HEK293 (cell line): ENCODE measurements around the gene NEXN.

ENCODE experiments used
- GLIS1 ChIP-seq: fragments of 450-650 bp; formaldehyde crosslinking; IDR thresholded peaks from 2 replicates; pipeline ENCODE4 v1.5.1; 2016; ENCODE audit warnings: missing biosample characterization, missing genetic modification characterization
- HIC1 ChIP-seq: fragments of 450-650 bp; formaldehyde crosslinking; IDR thresholded peaks from 2 replicates; pipeline ENCODE4 v1.5.1; 2016; ENCODE audit warnings: missing biosample characterization, missing genetic modification characterization
- HOXA7 ChIP-seq: sonication (generic); formaldehyde crosslinking; IDR thresholded peaks from 2 replicates; pipeline ENCODE4 v1.8.1; 2022; ENCODE audit warnings: missing genetic modification reagents, borderline replicate concordance
- KLF1 ChIP-seq: fragments of 450-650 bp; formaldehyde crosslinking; IDR thresholded peaks from 2 replicates; pipeline ENCODE4 v1.5.1; 2016; ENCODE audit warnings: missing biosample characterization, missing genetic modification characterization
- OSR2 ChIP-seq: fragments of 450-650 bp; formaldehyde crosslinking; IDR thresholded peaks from 2 replicates; pipeline ENCODE4 v1.5.1; 2016; ENCODE audit warnings: missing biosample characterization, missing genetic modification characterization
- OVOL3 ChIP-seq: fragments of 450-650 bp; formaldehyde crosslinking; IDR thresholded peaks from 2 replicates; pipeline ENCODE4 v1.5.1; 2016; ENCODE audit warnings: missing biosample characterization, missing genetic modification characterization
- PRDM2 ChIP-seq: fragments of 450-650 bp; formaldehyde crosslinking; IDR thresholded peaks from 2 replicates; pipeline ENCODE4 v1.5.1; 2016; ENCODE audit warnings: missing biosample characterization, missing genetic modification characterization, borderline replicate concordance
- PRDM6 ChIP-seq: fragments of 450-650 bp; formaldehyde crosslinking; IDR thresholded peaks from 2 replicates; pipeline ENCODE4 v1.5.1; 2017; ENCODE audit warnings: missing biosample characterization, missing genetic modification characterization
- TRIM28 ChIP-seq: IDR thresholded peaks from 2 replicates; pipeline ENCODE4 v1.6.1; 2011; ENCODE audit warnings: low read length, control low read depth, borderline replicate concordance
- ZBTB6 ChIP-seq: fragments of 450-650 bp; formaldehyde crosslinking; IDR thresholded peaks from 2 replicates; pipeline ENCODE4 v1.5.1; 2017; ENCODE audit warnings: missing biosample characterization, missing genetic modification characterization
- ZNF148 ChIP-seq: fragments of 450-650 bp; formaldehyde crosslinking; IDR thresholded peaks from 2 replicates; pipeline ENCODE4 v1.5.0; 2017; ENCODE audit warnings: missing biosample characterization, missing genetic modification characterization, borderline replicate concordance
- ZNF155 ChIP-seq: fragments of 450-650 bp; formaldehyde crosslinking; IDR thresholded peaks from 2 replicates; pipeline ENCODE4 v1.5.1; 2016; ENCODE audit warnings: missing biosample characterization, missing genetic modification characterization
- ZNF19 ChIP-seq: fragments of 450-650 bp; formaldehyde crosslinking; IDR thresholded peaks from 2 replicates; pipeline ENCODE4; 2016; ENCODE audit warnings: missing biosample characterization, missing genetic modification characterization, low read depth
- ZNF223 ChIP-seq: fragments of 450-650 bp; formaldehyde crosslinking; IDR thresholded peaks from 2 replicates; pipeline ENCODE4 v1.5.1; 2016; ENCODE audit warnings: missing biosample characterization, missing genetic modification characterization
- ZNF248 ChIP-seq: fragments of 450-650 bp; formaldehyde crosslinking; IDR thresholded peaks from 2 replicates; pipeline ENCODE4 v1.5.1; 2017; ENCODE audit warnings: missing biosample characterization, missing genetic modification characterization
- ZNF266 ChIP-seq: fragments of 450-650 bp; formaldehyde crosslinking; IDR thresholded peaks from 2 replicates; pipeline ENCODE4 v1.5.1; 2016; ENCODE audit warnings: missing biosample characterization, missing genetic modification characterization, low read depth
- ZNF501 ChIP-seq: fragments of 450-650 bp; formaldehyde crosslinking; IDR thresholded peaks from 2 replicates; pipeline ENCODE4 v1.5.1; 2016; ENCODE audit warnings: missing biosample characterization, missing genetic modification characterization
- ZNF561 ChIP-seq: fragments of 450-650 bp; IDR thresholded peaks from 2 replicates; pipeline ENCODE4 v1.5.1; 2018; ENCODE audit warnings: missing biosample characterization, missing genetic modification characterization, borderline replicate concordance
- ZNF639 ChIP-seq: fragments of 450-650 bp; formaldehyde crosslinking; IDR thresholded peaks from 2 replicates; pipeline ENCODE4 v1.5.1; 2016; ENCODE audit warnings: missing biosample characterization, missing genetic modification characterization
- ZNF692 ChIP-seq: fragments of 450-650 bp; formaldehyde crosslinking; IDR thresholded peaks from 2 replicates; pipeline ENCODE4 v1.5.1; 2016; ENCODE audit warnings: missing biosample characterization, missing genetic modification characterization
- ZNF792 ChIP-seq: fragments of 450-650 bp; formaldehyde crosslinking; IDR thresholded peaks from 2 replicates; pipeline ENCODE4 v1.5.1; 2016; ENCODE audit warnings: missing biosample characterization, missing genetic modification characterization
- ZSCAN30 ChIP-seq: fragments of 450-650 bp; IDR thresholded peaks from 2 replicates; pipeline ENCODE4 v1.5.1; 2018; ENCODE audit warnings: missing biosample characterization, mild to moderate bottlenecking, missing genetic modification characterization, moderate library complexity

NEXN gene

GRCh38 chr1:77978969-77979876 is 90.8 kb downstream of the NEXN start, which contains the start of gene FUBP1 (continued):
- TF ChIP-seq ZNF692 (tag by site-specific recombination): peak; percentile 75; the same call in 1 of the 2 replicates
- no peak for TF ChIP-seq OSR2 (tag by site-specific recombination)
- TF ChIP-seq PRDM2 (tag by site-specific recombination): no peak
- TF ChIP-seq ZNF148 (tag by site-specific recombination): no peak
- peak; percentile 60 for TF ChIP-seq ZSCAN30
- TF ChIP-seq ZNF266 (tag by site-specific recombination): no peak
- TF ChIP-seq ZBTB6 (tag by site-specific recombination): no peak
- no peak for TF ChIP-seq PRDM6 (tag by site-specific recombination)
- TF ChIP-seq ZNF223 (tag by site-specific recombination): no peak
- no peak for TF ChIP-seq ZNF155
- TF ChIP-seq KLF1: peak; percentile 89
- peak; percentile 96 for TF ChIP-seq ZNF501
- TF ChIP-seq TRIM28: peak; percentile 97
- TF ChIP-seq HIC1 (tag by site-specific recombination): peak; percentile 35; the same call in 1 of the 2 replicates
- 0 out of 2 replicates have a peak, but pooled peaks have one; percentile 46 for TF ChIP-seq ZNF792 (tag by site-specific recombination)
- peak; percentile 76; the same call in 1 of the 2 replicates for TF ChIP-seq OVOL3 (tag by site-specific recombination)
- no peak for TF ChIP-seq HOXA7
- TF ChIP-seq ZNF639 (tag by site-specific recombination): no peak
- no peak for TF ChIP-seq ZNF248 (tag by site-specific recombination)
- peak; percentile 79 for TF ChIP-seq ZNF561 (tag by site-specific recombination)
- TF ChIP-seq GLIS1 (tag by site-specific recombination): 0 out of 2 replicates have a peak, but pooled peaks have one; percentile 44
- TF ChIP-seq ZNF19 (tag by site-specific recombination): no peak
